Measurements from ENCODE around the gene CRACDL. TPM values are rescaled to one million over a fixed set of nuclear protein-coding genes. Genes with fewer than 3 reads are reported as not detected.

The CRACDL gene
- total RNA-seq, 2 donors from 2014 or later: 4.1 to 20.8 TPM

DNA sequence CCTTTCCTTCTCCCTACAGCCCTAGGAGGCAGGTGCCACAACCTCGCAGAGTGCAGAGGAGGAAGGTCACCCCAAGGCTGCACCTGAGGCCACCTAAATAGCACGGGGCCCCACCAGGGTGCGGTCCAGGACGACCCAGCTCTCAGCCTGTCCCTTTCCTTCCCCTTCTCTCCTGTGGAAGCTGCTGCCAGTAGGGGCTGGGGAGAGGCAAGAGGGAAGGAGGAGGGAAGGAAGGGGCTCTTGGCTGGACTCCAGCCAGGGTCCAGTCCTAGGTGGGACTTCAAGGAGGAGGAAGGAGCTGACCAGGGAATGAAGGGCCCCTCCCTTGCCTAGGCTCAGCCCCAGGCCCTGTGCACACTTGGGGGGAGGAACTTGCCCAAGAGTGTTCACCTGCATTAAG, 11.1 kb downstream of the CRACDL start:
- no peaks in the 10 kb centered on the region for H3K9me3 ChIP-seq
- H3K4me1 ChIP-seq (replicated peaks): no peaks in the 10 kb centered on the region
- intact Hi-C loops (cut with DNase I): no loop called here
- no peaks in the 10 kb centered on the region for H3K36me3 ChIP-seq
- no peak for DNase-seq (ENCODE audit: low spot score)
- 44% methylated on average over 4 of the region's 4 CpGs for WGBS
- TF ChIP-seq, protein P1, sequence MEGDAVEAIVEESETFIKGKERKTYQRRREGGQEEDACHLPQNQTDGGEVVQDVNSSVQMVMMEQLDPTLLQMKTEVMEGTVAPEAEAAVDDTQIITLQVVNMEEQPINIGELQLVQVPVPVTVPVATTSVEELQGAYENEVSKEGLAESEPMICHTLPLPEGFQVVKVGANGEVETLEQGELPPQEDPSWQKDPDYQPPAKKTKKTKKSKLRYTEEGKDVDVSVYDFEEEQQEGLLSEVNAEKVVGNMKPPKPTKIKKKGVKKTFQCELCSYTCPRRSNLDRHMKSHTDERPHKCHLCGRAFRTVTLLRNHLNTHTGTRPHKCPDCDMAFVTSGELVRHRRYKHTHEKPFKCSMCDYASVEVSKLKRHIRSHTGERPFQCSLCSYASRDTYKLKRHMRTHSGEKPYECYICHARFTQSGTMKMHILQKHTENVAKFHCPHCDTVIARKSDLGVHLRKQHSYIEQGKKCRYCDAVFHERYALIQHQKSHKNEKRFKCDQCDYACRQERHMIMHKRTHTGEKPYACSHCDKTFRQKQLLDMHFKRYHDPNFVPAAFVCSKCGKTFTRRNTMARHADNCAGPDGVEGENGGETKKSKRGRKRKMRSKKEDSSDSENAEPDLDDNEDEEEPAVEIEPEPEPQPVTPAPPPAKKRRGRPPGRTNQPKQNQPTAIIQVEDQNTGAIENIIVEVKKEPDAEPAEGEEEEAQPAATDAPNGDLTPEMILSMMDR (IDR thresholded peaks at IDR 0.05): no peak
- TF ChIP-seq POLR2A (IDR thresholded peaks at IDR 0.05): no peak
- TF ChIP-seq POLR2AphosphoS5 (IDR thresholded peaks at IDR 0.05): no peak
- H3K4me3 ChIP-seq: no peak overlapping the region
- H3K27me3 ChIP-seq (replicated peaks; ENCODE audit: insufficient read depth): no peaks in the 10 kb centered on the region
- no peak overlapping the region for H3K27ac ChIP-seq

DNA sequence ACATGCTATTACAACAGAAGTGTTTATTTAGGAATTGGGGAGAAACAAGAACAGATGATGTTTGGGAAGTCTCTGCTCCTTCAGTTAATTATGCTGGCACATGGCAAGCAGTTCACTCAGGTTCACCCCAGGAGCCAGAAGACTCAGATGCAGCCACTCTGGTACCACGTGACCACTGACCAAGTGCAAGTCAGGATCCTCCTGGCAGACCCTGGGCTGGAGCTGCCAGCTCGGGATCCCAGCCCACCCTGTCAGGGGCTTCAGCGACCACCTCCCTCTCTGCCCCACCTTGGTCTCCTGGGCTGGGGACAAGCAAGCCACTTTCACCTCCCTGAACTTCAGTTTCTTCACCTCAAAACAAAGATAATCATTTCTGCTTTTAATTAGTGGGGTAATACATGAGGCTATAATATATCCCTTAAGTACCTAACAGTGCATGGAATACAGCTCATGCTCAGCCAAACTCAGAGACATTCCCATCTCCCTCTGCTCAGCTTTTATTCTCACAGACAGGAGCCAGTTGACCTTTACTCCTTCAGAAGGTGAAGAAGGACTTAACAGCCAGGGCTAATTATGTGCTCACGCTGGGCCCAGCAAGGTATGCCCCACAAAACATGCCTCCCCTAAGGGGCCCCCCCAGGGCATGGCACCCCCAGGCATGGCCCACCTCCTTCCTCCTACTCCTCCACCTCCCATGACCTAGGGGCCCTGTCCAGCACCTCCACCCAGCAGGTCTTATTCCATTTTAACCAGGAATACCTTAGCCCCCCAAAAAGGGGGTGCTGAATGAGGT, 11.8 kb downstream of the CRACDL start:
- intact Hi-C loops (cut with DNase I): no loop called here
- H3K4me1 ChIP-seq (replicated peaks): no peaks in the 10 kb centered on the region

DNA sequence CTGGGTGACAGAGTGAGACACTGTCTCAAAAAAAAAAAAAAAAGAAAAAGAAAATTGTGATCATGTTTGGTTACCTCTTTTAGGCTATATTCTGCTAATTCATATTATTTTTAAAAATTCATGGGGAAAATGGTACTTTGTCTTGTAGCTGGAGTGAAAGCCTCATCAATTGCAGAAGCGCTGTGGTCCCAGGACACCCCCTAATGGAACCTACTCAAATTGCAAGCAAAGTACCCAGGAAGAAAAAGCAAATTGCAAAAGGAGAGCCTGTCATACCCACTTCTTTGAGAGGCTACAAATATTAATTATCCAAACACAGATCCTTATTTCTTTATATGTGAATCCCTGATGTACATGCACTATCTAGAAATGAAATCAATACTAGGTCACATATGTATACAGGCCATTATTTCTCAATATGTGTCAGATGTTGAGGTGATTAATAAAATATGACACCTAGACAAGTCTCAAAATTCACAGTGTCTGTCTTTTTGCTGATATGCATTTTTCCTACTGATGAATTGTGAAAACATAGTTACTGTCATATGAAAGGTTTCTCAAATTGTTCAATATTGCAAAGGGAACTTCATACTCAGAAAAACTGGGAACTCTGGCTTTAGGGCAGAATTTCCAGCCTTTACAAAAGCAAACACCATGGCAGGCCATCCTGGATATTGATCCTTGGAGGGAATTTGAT, 12.6 kb downstream of the CRACDL start:
- DNase-seq (ENCODE audit: low spot score): no peak
- no peaks in the 10 kb centered on the region for H3K27me3 ChIP-seq (replicated peaks; ENCODE audit: insufficient read depth)
- no peaks in the 10 kb centered on the region for H3K9me3 ChIP-seq
- no peak overlapping the region for H3K4me3 ChIP-seq
- intact Hi-C loops (cut with DNase I): no loop called here
- TF ChIP-seq POLR2AphosphoS5 (IDR thresholded peaks at IDR 0.05): no peak
- no peak overlapping the region for H3K27ac ChIP-seq
- H3K4me1 ChIP-seq (replicated peaks): no peaks in the 10 kb centered on the region
- H3K36me3 ChIP-seq: no peaks in the 10 kb centered on the region
- 80% methylated on average over 1 of the region's 1 CpG for WGBS

More for the DNA sequence above, 11.8 kb downstream of the CRACDL start:
- TF ChIP-seq, protein P1 (IDR thresholded peaks at IDR 0.05): no peak
- no peak for TF ChIP-seq POLR2AphosphoS5 (IDR thresholded peaks at IDR 0.05)
- TF ChIP-seq POLR2A (IDR thresholded peaks at IDR 0.05): no peak
- Histone ChIP-seq H3K27me3 (replicated peaks; ENCODE audit: insufficient read depth) (no peaks in the 10 kb centered on the region), H3K36me3 (no peaks in the 10 kb centered on the region), H3K27ac (no peak overlapping the region), H3K4me3 (no peak overlapping the region), H3K9me3 (no peaks in the 10 kb centered on the region)
- DNase-seq (ENCODE audit: low spot score): no peak
- WGBS: 80% methylated on average over 4 of the region's 4 CpGs

DNA sequence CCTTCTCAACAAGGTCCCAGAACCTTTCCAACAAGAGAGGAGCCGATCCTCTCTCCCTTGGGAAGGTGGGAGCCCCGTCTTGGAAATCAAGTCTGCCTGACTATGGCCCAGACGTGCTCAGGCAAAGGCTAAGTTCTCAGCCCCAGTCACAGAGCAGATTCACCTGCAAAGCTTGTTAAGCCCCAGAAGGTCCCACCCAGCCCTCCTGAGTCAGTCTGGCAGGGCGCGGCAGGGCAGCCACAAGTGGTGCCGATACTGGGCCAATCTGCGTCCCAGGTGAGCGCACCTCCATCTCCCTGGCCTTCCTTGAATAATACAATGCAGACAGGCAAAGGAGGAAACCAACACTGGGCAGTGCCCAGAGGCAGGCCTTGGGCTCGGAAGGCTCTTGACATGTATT, 15.0 kb downstream of the CRACDL start:
- H3K36me3 ChIP-seq: no peaks in the 10 kb centered on the region
- 63% methylated on average over 9 of the region's 9 CpGs for whole genome bisulfite sequencing
- no peaks in the 10 kb centered on the region for H3K4me1 ChIP-seq (replicated peaks)
- no peak for DNase-seq (ENCODE audit: low spot score)
- no peaks in the 10 kb centered on the region for H3K27me3 ChIP-seq (replicated peaks; ENCODE audit: insufficient read depth)
- no peak overlapping the region for H3K4me3 ChIP-seq
- TF ChIP-seq, protein P1 (IDR thresholded peaks at IDR 0.05): no peak
- TF ChIP-seq POLR2A (IDR thresholded peaks at IDR 0.05): no peak
- TF ChIP-seq POLR2AphosphoS5 (IDR thresholded peaks at IDR 0.05): no peak
- intact Hi-C loops (cut with DNase I): no loop called here
- no peak overlapping the region for H3K27ac ChIP-seq
- H3K9me3 ChIP-seq: no peaks in the 10 kb centered on the region

DNA sequence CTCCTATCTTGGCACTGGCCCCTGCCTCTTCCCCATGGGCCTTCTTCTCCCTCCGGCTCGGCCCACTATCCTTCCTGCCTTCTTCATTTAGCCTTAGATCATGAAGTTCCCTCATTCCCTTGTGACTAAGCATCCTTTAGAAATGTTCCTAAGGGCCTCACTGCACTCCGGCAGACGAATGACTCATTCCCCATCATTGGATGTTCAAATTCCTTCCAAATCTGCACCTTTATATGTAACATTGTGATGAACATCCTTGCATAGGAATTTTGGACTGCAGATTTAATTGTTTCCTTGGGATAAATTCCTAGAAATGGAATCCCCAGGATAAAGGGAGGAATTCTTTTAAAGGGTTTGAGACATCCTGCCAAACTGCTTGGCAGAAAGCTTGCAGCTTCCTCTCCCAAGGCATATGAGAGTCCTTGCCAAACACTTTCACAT, 19.0 kb downstream of the CRACDL start:
- Histone ChIP-seq H3K4me1 (replicated peaks) (no peaks in the 10 kb centered on the region), H3K27me3 (replicated peaks; ENCODE audit: insufficient read depth) (no peaks in the 10 kb centered on the region), H3K27ac (no peak overlapping the region), H3K9me3 (no peaks in the 10 kb centered on the region), H3K4me3 (no peak overlapping the region), H3K36me3 (no peaks in the 10 kb centered on the region)
- intact Hi-C loops (cut with DNase I): no loop called here
- TF ChIP-seq POLR2AphosphoS5 (IDR thresholded peaks at IDR 0.05): no peak
- no peak for TF ChIP-seq POLR2A (IDR thresholded peaks at IDR 0.05)
- TF ChIP-seq, protein P1 (IDR thresholded peaks at IDR 0.05): no peak
- no peak for DNase-seq (ENCODE audit: low spot score)
- 38% methylated on average over 4 of the region's 4 CpGs for WGBS

Measured in prostate gland (tissue), 2 donors.